ENCODE results near the gene BICRAL. TPM values are rescaled to one million over a fixed set of nuclear protein-coding genes. Genes with fewer than 3 reads are reported as not detected.

The BICRAL gene
- total and polyA plus RNA-seq, 9 of the 15 experiments (the other 6 are each of a cell fraction or from before 2014, with no cell fraction given), result 1.2 to 11.9 (median 5.6) TPM

DNA sequence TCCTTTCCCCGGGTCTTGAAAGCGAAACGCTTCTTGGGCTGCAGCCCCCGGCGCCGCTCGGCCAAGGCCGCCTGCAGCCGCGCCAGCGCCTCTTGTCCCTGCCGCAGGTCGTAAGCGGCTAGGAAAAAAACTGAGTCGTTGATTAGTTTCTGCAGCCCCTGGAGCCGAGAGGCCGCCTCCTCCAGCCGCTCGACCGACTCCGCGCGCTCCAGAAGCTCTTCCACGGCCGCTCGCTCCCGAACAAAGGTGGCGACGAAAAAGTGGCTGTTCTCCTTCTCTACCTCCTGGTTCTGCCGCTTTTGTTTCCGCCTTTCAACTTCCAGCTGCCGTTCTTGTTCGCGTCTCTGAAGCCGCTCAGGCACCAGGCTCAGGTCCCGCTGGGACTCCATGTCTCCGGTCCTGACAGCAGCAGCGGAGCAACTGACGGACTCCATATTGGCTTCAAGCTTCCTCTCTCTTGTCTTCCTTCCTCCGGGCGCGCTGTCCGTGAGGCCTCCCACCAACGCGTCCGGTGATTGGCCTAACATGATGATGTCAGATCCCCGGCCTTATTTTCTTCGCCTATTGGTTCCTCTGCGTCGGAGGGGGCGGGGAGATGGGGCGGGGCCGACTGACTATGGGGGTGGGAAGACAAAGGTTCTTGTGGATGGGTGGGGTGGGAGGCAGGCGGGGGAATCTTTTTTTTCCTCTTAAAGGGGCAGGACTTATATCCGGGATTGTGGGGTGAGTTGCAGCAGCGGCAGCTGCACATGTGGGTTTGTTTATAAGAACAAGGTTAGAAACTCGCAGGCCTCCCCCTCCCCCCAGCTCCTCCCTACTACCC, 36.0 kb upstream of the BICRAL start, which contains the start of gene TBCC (continued):
- TF ChIP-seq ZNF121 (CRISPR knock-in tag; conservative IDR thresholded peaks at IDR 0.05), result no peak
- TF ChIP-seq, protein P1, sequence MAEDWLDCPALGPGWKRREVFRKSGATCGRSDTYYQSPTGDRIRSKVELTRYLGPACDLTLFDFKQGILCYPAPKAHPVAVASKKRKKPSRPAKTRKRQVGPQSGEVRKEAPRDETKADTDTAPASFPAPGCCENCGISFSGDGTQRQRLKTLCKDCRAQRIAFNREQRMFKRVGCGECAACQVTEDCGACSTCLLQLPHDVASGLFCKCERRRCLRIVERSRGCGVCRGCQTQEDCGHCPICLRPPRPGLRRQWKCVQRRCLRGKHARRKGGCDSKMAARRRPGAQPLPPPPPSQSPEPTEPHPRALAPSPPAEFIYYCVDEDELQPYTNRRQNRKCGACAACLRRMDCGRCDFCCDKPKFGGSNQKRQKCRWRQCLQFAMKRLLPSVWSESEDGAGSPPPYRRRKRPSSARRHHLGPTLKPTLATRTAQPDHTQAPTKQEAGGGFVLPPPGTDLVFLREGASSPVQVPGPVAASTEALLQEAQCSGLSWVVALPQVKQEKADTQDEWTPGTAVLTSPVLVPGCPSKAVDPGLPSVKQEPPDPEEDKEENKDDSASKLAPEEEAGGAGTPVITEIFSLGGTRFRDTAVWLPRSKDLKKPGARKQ (CRISPR knock-in tag; IDR thresholded peaks at IDR 0.05), result no peak
- TF ChIP-seq ZNF436 (CRISPR knock-in tag; IDR thresholded peaks at IDR 0.05), result no peak
- TF ChIP-seq ZNF12 (CRISPR knock-in tag; IDR thresholded peaks at IDR 0.05), result no peak; the same call in 1 of the 2 replicates
- TF ChIP-seq OTX1 (CRISPR knock-in tag; IDR thresholded peaks at IDR 0.05), result peak; percentile 48; the same call in 1 of the 2 replicates
- TF ChIP-seq, protein P2, sequence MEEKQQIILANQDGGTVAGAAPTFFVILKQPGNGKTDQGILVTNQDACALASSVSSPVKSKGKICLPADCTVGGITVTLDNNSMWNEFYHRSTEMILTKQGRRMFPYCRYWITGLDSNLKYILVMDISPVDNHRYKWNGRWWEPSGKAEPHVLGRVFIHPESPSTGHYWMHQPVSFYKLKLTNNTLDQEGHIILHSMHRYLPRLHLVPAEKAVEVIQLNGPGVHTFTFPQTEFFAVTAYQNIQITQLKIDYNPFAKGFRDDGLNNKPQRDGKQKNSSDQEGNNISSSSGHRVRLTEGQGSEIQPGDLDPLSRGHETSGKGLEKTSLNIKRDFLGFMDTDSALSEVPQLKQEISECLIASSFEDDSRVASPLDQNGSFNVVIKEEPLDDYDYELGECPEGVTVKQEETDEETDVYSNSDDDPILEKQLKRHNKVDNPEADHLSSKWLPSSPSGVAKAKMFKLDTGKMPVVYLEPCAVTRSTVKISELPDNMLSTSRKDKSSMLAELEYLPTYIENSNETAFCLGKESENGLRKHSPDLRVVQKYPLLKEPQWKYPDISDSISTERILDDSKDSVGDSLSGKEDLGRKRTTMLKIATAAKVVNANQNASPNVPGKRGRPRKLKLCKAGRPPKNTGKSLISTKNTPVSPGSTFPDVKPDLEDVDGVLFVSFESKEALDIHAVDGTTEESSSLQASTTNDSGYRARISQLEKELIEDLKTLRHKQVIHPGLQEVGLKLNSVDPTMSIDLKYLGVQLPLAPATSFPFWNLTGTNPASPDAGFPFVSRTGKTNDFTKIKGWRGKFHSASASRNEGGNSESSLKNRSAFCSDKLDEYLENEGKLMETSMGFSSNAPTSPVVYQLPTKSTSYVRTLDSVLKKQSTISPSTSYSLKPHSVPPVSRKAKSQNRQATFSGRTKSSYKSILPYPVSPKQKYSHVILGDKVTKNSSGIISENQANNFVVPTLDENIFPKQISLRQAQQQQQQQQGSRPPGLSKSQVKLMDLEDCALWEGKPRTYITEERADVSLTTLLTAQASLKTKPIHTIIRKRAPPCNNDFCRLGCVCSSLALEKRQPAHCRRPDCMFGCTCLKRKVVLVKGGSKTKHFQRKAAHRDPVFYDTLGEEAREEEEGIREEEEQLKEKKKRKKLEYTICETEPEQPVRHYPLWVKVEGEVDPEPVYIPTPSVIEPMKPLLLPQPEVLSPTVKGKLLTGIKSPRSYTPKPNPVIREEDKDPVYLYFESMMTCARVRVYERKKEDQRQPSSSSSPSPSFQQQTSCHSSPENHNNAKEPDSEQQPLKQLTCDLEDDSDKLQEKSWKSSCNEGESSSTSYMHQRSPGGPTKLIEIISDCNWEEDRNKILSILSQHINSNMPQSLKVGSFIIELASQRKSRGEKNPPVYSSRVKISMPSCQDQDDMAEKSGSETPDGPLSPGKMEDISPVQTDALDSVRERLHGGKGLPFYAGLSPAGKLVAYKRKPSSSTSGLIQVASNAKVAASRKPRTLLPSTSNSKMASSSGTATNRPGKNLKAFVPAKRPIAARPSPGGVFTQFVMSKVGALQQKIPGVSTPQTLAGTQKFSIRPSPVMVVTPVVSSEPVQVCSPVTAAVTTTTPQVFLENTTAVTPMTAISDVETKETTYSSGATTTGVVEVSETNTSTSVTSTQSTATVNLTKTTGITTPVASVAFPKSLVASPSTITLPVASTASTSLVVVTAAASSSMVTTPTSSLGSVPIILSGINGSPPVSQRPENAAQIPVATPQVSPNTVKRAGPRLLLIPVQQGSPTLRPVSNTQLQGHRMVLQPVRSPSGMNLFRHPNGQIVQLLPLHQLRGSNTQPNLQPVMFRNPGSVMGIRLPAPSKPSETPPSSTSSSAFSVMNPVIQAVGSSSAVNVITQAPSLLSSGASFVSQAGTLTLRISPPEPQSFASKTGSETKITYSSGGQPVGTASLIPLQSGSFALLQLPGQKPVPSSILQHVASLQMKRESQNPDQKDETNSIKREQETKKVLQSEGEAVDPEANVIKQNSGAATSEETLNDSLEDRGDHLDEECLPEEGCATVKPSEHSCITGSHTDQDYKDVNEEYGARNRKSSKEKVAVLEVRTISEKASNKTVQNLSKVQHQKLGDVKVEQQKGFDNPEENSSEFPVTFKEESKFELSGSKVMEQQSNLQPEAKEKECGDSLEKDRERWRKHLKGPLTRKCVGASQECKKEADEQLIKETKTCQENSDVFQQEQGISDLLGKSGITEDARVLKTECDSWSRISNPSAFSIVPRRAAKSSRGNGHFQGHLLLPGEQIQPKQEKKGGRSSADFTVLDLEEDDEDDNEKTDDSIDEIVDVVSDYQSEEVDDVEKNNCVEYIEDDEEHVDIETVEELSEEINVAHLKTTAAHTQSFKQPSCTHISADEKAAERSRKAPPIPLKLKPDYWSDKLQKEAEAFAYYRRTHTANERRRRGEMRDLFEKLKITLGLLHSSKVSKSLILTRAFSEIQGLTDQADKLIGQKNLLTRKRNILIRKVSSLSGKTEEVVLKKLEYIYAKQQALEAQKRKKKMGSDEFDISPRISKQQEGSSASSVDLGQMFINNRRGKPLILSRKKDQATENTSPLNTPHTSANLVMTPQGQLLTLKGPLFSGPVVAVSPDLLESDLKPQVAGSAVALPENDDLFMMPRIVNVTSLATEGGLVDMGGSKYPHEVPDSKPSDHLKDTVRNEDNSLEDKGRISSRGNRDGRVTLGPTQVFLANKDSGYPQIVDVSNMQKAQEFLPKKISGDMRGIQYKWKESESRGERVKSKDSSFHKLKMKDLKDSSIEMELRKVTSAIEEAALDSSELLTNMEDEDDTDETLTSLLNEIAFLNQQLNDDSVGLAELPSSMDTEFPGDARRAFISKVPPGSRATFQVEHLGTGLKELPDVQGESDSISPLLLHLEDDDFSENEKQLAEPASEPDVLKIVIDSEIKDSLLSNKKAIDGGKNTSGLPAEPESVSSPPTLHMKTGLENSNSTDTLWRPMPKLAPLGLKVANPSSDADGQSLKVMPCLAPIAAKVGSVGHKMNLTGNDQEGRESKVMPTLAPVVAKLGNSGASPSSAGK (IDR thresholded peaks at IDR 0.05), result no peak
- peak; percentile 72 for TF ChIP-seq NEUROD1 (IDR thresholded peaks at IDR 0.05; ENCODE audit: borderline replicate concordance, low read depth, low read length, partially characterized antibody)
- TF ChIP-seq, protein P3, sequence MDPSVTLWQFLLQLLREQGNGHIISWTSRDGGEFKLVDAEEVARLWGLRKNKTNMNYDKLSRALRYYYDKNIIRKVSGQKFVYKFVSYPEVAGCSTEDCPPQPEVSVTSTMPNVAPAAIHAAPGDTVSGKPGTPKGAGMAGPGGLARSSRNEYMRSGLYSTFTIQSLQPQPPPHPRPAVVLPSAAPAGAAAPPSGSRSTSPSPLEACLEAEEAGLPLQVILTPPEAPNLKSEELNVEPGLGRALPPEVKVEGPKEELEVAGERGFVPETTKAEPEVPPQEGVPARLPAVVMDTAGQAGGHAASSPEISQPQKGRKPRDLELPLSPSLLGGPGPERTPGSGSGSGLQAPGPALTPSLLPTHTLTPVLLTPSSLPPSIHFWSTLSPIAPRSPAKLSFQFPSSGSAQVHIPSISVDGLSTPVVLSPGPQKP (CRISPR knock-in tag; IDR thresholded peaks at IDR 0.05), result no peak

All from K562 (cell line).